Measurements from ENCODE around the gene DIDO1. TPM values are rescaled to one million over a fixed set of nuclear protein-coding genes. Genes with fewer than 3 reads are reported as not detected.
A peak's percentile ranks its signal among the peaks of the same experiment; 100 is the strongest.

DIDO1 gene
- total and polyA plus RNA-seq, 2 of the 13 experiments (the other 11 are each of a cell fraction or from before 2014, with no cell fraction given): 75.0 to 75.1 TPM

GRCh38 chr20:62929051-62929538 is 2.8 kb upstream of the DIDO1 start (continued):
- 0 out of 2 replicates have a peak, but pooled peaks have one; percentile 30 for TF ChIP-seq ZNF441 (CRISPR knock-in tag; IDR thresholded peaks at IDR 0.05; ENCODE audit: borderline replicate concordance)
- TF ChIP-seq ZNF850 (CRISPR knock-in tag; conservative IDR thresholded peaks at IDR 0.05): no peak
- TF ChIP-seq RARA (CRISPR knock-in tag; IDR thresholded peaks at IDR 0.05): peak; percentile 55; the same call in 1 of the 2 replicates
- TF ChIP-seq AGO2 (optimal IDR thresholded peaks at IDR 0.05; ENCODE audit: low read depth, low read length): peak; percentile 59
- peak; percentile 72 for TF ChIP-seq UBTF (CRISPR knock-in tag; IDR thresholded peaks at IDR 0.05)
- TF ChIP-seq ZEB1 (IDR thresholded peaks at IDR 0.05; ENCODE audit: insufficient replicate concordance, low read depth): no peak
- TF ChIP-seq ZNF577 (CRISPR knock-in tag; IDR thresholded peaks at IDR 0.05; ENCODE audit: borderline replicate concordance, low read depth): no peak
- peak; percentile 76 for TF ChIP-seq HNRNPK (IDR thresholded peaks at IDR 0.05; ENCODE audit: low read depth, low read length, poor library complexity, severe bottlenecking)
- TF ChIP-seq NONO (IDR thresholded peaks at IDR 0.05): no peak
- TF ChIP-seq NONO (CRISPR knock-in tag; conservative IDR thresholded peaks at IDR 0.05): 0 out of 2 replicates have a peak, but pooled peaks have one; percentile 26
- TF ChIP-seq ZNF281 (CRISPR knock-in tag; IDR thresholded peaks at IDR 0.05; ENCODE audit: borderline replicate concordance): peak; percentile 86
- TF ChIP-seq PAX8 (CRISPR knock-in tag; IDR thresholded peaks at IDR 0.05; ENCODE audit: borderline replicate concordance): no peak
- peak; percentile 34; the same call in 1 of the 2 replicates for TF ChIP-seq ZFY (CRISPR knock-in tag; IDR thresholded peaks at IDR 0.05)
- peak; percentile 47; the same call in 1 of the 2 replicates for TF ChIP-seq ZNF350 (CRISPR knock-in tag; IDR thresholded peaks at IDR 0.05; ENCODE audit: borderline replicate concordance, low read depth)
- peak; percentile 42; the same call in 1 of the 2 replicates for TF ChIP-seq ZNF788 (CRISPR knock-in tag; IDR thresholded peaks at IDR 0.05; ENCODE audit: borderline replicate concordance)
- TF ChIP-seq SOX13 (IDR thresholded peaks at IDR 0.05): no peak
- TF ChIP-seq SOX13 (CRISPR knock-in tag; conservative IDR thresholded peaks at IDR 0.05 in 1 of 2, IDR thresholded peaks at IDR 0.05 in 1 of 2): peak in 1 of 2 experiments; percentile 15; a peak in 1 of 4 replicates
- TF ChIP-seq ZNF878 (CRISPR knock-in tag; IDR thresholded peaks at IDR 0.05): no peak
- TF ChIP-seq ZFX (CRISPR knock-in tag; IDR thresholded peaks at IDR 0.05; ENCODE audit: low read depth): peak; percentile 43; the same call in 1 of the 2 replicates
- peak; percentile 29; the same call in 1 of the 2 replicates for TF ChIP-seq ARID4A (CRISPR knock-in tag; IDR thresholded peaks at IDR 0.05; ENCODE audit: borderline replicate concordance)

Measured in HepG2 (cell line).